Stimulated activated CD4-positive, alpha-beta T cell treated with anti-CD3 and anti-CD28 coated beads, TNF-alpha, amount 100 ng/mL, for 48 hours (primary cell): ENCODE data around the gene SELENOV.

ENCODE experiments used
- DNase-seq, 3 donors: peaks; one replicate each; pipeline ENCODE4 v3.0.0-alpha.2; 2020; ENCODE audit warnings: low read depth in 3 of 3

Gene SELENOV

GRCh38 chr19:39557811-39558623 lies 43.1 kb downstream of the SELENOV start:
- no peak for DNase-seq

GRCh38 chr19:39558624-39559117 lies 43.7 kb downstream of the SELENOV start:
- no peak for DNase-seq

GRCh38 chr19:39563408-39563807 lies 48.5 kb downstream of the SELENOV start:
- no peak for DNase-seq

- DNase-seq = no peak
Measured at GRCh38 chr19:39566064-39566463, 51.1 kb downstream of the SELENOV start.

- DNase-seq = no peak
Measured at GRCh38 chr19:39568604-39569003, 53.7 kb downstream of the SELENOV start.
